NOMO-1 treated with DMSO at 0.1 percent for 48 hours (cell line): ENCODE measurements around the gene ARAP2.

Experiments used
- DNase-seq: peaks from one replicate; lab custom pipeline; 2025; ENCODE audit not compliant: unreplicated experiment; lab: John Stamatoyannopoulos, UW

The ARAP2 gene

DNA sequence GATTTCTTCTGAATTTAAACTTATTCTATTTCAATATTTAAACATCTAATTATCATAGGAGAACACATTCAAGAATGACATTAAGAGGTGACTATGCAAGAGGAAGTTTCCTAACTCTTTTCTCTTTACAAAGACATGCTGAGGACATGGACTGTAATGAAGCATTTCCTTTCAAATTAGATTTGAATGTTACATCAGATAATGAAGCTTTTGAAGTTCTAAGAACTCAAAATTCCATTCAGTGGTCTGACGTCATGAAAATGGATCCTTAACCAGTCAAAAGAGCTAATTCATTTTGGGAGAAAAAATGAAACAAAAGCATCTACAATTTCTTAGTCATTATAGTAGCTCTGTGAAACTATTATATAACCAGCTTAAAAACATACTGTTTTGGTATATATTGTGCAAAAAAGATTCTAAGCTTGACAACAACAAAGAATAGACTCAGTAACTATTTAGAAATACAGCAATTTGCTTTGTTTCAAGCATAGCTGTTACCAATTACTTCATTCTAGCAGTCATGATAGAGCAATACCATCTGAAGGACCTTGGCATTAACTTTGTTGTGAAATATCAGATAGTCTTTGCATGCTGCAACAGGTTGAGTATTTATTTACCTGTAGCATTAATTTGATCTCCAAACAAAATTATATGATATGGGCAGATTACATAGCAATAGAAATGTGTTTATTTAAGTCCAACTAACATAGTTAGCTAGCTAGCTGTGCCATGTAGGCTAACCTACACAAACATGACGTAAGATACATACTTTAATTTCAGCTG, 23.4 kb upstream of the ARAP2 start:
- peak; percentile 67 for DNase-seq

GRCh38 chr4:36264207-36264826, 20.0 kb upstream of the ARAP2 start:
- DNase-seq, result no peak

- no peak for DNase-seq
Observed at GRCh38 chr4:36260731-36261130, 16.4 kb upstream of the ARAP2 start.

DNA sequence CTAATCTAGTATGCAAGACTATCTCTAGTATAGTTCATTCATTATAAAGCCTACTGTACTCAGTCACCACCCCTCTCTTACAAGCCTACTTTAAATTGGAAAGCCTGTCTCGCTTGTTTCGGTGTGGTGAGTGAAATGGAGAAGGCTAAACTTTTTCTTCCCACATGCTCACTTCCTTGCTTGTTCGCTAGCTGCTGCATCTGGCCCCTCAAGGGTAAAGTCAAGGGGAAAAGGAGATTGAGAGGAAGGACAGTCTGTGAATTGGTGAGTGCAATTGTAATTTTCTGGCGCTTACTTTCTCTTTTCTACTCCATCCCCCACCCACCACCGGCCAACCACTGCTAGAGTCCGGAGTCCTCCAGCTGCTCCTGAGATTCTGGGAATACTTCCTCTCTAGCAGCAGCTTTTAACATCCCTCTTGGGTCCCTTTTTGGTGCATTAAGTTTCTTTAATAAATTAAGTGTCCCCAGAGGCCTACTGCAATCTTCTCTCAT, 12.1 kb upstream of the ARAP2 start:
- peak; percentile 37 for DNase-seq

DNA sequence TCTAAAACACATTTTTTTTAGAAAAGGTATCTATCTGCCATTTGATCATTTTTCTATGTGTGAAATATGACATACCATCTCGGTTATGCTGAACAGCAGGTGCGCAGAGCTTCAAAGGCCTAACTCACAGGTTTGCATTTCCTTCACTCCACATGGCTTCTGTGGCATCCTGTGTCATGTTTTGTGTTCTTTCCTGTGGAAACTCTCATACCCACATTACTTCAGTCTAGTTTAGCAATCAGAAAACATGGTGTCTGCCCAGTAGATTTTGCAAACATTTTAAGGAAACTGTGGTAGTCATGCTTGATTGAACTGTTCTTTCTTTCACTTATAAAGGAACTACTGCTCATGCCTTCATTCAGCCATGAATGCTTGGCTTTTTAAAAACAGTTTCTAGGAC, 11.3 kb upstream of the ARAP2 start:
- DNase-seq, result peak; percentile 90

GRCh38 chr4:36254371-36254770, 10.1 kb upstream of the ARAP2 start:
- DNase-seq, result no peak

- no peak for DNase-seq
Observed at GRCh38 chr4:36251983-36252382, 7.7 kb upstream of the ARAP2 start.

GRCh38 chr4:36249610-36250009, 5.3 kb upstream of the ARAP2 start:
- no peak for DNase-seq

- DNase-seq, result peak; percentile 11
Observed at GRCh38 chr4:36243355-36244256, 708 bp downstream of the ARAP2 start.

DNA sequence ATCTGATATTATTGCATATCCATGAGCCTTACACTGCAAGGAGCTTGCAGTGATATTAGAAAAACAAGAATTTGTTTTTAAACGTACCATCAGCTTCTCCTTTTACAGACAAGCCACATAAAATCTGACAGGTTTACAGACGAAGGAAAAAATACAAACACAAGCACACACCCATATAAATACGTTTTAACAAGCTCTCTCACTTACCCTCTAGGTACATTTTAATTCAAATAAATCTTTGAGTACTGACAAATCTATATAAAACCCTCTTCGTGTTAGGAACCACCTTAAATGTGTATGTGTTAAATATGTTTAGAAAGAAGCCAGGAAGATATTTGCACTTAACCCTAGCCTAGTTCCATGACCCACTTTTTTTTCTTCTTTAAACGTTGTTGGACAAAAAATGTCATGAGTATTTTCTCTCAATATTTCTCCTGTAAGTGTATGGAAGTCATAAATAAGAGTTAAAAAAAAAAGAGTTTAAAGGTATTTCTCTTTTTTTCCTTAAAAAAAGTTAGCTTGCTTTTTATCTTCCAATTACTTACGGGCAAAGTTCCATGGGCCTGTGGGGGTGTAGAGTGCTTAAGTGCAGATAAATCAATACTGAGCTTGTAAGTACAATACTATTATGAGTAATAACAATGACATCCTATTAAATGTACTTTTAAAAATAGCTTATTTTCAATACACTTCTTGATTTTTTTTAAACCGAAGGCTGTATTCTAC, 1.5 kb downstream of the ARAP2 start:
- no peak for DNase-seq

DNA sequence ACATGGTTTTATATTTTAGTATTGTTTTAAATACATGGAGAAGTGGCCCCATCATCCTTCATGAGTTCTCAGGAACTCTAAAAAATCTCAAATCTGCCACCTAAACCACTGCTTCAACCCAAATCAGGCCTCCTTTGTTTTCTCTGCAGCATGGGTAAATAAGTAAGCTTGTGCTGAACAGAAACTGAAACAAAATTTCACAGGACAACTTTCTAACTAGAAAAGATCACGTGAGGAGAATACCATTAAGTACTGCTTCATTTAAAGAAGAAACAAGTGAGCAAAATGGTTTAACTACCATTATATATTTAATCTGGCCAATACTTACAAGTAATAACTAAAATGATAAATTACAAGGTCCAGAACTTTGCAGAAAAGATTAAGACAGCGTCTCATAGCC, 2.5 kb downstream of the ARAP2 start:
- DNase-seq, result no peak

GRCh38 chr4:36237366-36238313, 6.7 kb downstream of the ARAP2 start:
- peak; percentile 46 for DNase-seq

DNA sequence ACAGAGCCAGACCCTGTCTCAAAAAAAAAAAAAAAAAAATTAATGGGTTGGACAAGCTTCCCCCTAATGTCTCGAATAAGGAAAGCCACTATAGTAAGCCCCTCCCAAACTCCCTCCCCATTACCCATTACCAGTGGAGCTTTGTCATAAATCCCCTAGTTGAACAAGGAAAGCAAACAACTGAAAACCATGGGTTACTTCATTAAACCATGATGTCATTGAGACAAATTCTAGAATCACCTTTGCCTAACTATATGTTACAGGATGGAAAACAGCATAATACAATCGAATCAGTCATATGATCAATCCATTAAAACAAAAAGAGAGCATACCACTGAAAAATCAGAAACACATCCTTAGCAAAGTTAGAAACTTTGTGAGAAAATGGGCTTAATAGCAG, 8.2 kb downstream of the ARAP2 start:
- DNase-seq, result no peak

DNA sequence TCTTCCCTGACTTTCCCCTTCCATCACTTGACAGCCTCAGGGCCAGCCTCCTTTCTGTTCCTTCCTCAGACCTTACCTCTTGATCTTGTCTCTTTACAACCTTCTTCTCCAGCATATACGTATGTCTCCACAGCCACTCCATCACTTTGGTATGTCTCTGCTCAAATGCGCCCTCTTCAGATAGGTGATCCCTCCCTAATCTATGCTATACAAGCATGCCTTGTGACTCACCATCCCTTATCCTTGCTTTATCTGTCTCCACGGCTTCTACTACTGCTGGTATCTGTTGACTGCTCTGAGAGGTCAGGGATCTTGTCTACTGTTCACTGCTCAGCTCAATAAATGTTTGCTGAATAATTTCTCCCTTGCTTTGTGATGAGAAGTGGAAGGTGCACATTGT, 9.0 kb downstream of the ARAP2 start:
- DNase-seq, result no peak

DNA sequence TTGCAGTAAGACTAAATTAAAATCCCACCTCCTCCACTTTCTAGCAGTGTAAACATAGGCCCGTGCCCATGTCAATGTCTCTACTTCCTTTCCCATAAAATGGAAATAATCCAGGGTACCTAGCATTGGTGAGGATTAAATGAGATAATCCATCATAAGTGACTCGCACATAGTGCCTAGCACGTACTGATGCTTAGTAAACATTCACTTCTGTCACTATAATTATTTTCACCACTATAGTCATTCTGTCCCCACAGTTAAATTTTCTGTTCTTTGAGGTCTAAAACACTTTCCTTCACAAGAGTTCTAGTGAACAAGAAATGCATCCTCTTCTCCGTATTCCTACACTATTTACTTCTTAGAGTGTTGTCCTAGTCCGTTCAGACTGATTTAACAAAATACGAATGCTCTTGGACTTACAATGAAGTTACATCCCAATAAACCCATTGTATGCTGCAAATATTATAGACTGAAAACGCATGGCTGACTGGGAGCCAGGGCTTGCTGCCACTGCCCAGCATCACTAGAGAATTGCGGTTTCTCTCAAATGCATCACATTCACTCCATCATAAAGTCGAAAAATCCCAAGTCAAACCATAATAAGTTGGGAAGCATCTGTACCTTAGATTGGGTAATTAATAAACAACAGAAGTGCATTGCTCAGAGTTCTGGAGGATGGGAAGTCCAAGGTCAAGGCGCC, 10.6 kb downstream of the ARAP2 start:
- no peak for DNase-seq

- no peak for DNase-seq
Observed at GRCh38 chr4:36230534-36230933, 13.8 kb downstream of the ARAP2 start.

GRCh38 chr4:36227913-36228312, 16.4 kb downstream of the ARAP2 start:
- no peak for DNase-seq

DNA sequence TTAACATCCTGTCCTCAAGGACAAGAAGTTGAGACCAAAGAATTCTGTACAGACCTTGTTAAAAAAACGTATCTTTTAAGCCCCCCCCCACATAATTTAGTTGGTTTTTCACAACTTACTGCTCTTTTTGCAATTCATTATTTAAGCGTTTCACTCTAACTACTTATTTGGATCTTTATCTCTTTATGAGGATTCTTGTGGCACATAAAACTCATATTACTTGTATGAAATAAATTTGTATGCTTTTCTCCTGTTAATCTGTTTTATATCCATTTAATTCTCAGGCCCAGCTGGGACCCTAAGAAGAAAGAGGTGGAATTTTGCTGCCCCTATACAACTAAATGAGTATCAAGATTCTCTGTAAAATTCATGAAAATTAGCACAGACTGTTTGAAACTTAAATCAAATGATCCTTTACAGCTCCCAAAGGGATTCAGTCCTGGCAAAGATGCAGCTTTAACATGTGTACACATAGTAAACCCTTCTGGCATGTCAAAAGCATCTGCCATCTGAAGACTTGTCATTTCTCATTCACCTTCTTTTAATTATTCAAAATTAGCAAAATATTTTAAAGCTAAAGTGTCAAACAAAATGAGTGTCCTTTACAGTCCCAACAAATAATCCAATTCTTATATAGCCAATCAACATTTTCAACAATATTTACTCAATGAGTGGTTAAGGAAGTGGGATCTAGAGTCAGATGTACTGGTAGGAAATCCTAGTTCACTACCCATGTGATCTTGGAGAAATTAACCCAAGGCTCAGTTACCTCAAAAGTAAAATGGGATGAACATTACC, 17.7 kb downstream of the ARAP2 start:
- no peak for DNase-seq
